HEK293T (cell line): ENCODE results near the gene ACD.

Experiments used
- FOXM1 ChIP-seq: fragments of 450-650 bp; IDR thresholded peaks from 2 replicates; pipeline ENCODE4 v1.6.1; 2017; ENCODE audit warnings: mild to moderate bottlenecking, borderline replicate concordance
- NFRKB ChIP-seq: fragments of 450-650 bp; IDR thresholded peaks from 2 replicates; pipeline ENCODE4 v1.6.1; 2016; ENCODE audit warnings: mild to moderate bottlenecking, moderate library complexity

- TF ChIP-seq FOXM1 (no peak), NFRKB (no peak)
Observed at GRCh38 chr16:67608364-67608763, 51.7 kb downstream of the ACD start.
